A673 (cell line): Measurements from ENCODE around the gene ESD.

ENCODE experiments used
- EZH2 ChIP-seq: fragments of 200-600 bp; sonication (generic); IDR thresholded peaks from 2 replicates; pipeline ENCODE4 v1.6.1; 2017; ENCODE audit warnings: borderline replicate concordance, low read depth, mild to moderate bottlenecking, mixed read lengths, antibody characterized with exemption, low read length; ENCODE audit not compliant: poor library complexity, severe bottlenecking
- TF ChIP-seq, protein P1 (sequence below): fragments of 300-800, 200-600 bp; sonication (generic); conservative IDR thresholded peaks from 2 replicates; pipeline ENCODE4 v1.5.1; 2017; ENCODE audit warnings: low read depth, mild to moderate bottlenecking, antibody characterized with exemption, low read length, moderate library complexity, mixed read lengths

DNA sequence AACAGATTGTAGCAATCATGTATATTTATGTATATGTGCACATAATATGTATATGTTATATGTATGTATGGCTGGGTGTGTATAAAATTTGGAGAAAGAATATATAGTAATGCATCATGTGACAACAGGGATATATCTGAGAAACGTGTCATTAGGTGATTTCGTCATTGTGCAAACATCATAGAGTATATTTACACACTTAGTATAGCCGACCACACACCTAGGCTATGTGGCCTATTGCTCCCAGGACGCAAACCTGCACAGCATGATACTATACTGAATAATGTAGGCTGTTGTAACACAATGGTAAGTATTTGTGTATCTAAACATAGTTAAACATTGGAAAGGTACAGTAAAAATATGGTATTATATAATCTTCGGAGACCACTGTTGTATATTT lies 43.8 kb downstream of the ESD start:
- TF ChIP-seq, protein P1, sequence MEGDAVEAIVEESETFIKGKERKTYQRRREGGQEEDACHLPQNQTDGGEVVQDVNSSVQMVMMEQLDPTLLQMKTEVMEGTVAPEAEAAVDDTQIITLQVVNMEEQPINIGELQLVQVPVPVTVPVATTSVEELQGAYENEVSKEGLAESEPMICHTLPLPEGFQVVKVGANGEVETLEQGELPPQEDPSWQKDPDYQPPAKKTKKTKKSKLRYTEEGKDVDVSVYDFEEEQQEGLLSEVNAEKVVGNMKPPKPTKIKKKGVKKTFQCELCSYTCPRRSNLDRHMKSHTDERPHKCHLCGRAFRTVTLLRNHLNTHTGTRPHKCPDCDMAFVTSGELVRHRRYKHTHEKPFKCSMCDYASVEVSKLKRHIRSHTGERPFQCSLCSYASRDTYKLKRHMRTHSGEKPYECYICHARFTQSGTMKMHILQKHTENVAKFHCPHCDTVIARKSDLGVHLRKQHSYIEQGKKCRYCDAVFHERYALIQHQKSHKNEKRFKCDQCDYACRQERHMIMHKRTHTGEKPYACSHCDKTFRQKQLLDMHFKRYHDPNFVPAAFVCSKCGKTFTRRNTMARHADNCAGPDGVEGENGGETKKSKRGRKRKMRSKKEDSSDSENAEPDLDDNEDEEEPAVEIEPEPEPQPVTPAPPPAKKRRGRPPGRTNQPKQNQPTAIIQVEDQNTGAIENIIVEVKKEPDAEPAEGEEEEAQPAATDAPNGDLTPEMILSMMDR, result no peak
- no peak for TF ChIP-seq EZH2
